Kidney epithelial cell (primary cell): ENCODE measurements around the gene LMCD1. TPM values are rescaled to one million over a fixed set of nuclear protein-coding genes. Genes with fewer than 3 reads are reported as not detected.
A peak's percentile ranks its signal among the peaks of the same experiment; 100 is the strongest.

Experiments
- DNase-seq: peaks from one replicate; pipeline ENCODE4 v3.0.0-alpha.2; 2010; ENCODE audit warnings: low read depth
- H3K27me3 ChIP-seq: 2 replicates; pipeline ENCODE4 v1.6.0; 2011; ENCODE audit warnings: low read length; ENCODE audit not compliant: control insufficient read depth, insufficient read depth
- H3K36me3 ChIP-seq: 2 replicates; pipeline ENCODE4 v1.5.1; 2011; ENCODE audit warnings: low read length; ENCODE audit not compliant: control insufficient read depth, insufficient read depth
- H3K4me3 ChIP-seq: 2 replicates; pipeline ENCODE4 v1.5.1; 2011; ENCODE audit warnings: low read depth, mild to moderate bottlenecking, control low read depth, low read length
- total RNA-seq: library from RNA; depleted of rRNA; stranded (reverse); fragments of >200 nt; gene quantifications from 2 replicates; pipeline ENCODE4 v1.2.3, GENCODE V29; 2015
- TF ChIP-seq, protein P1 (sequence below): IDR thresholded peaks from 2 replicates; pipeline ENCODE4 v1.5.1; 2011; ENCODE audit warnings: mild to moderate bottlenecking, moderate library complexity, low read length, control low read depth, inconsistent platforms; ENCODE audit not compliant: insufficient read depth, poor library complexity, severe bottlenecking

LMCD1 gene
- total RNA-seq, 1 donor from 2014 or later, result 264 TPM

DNA sequence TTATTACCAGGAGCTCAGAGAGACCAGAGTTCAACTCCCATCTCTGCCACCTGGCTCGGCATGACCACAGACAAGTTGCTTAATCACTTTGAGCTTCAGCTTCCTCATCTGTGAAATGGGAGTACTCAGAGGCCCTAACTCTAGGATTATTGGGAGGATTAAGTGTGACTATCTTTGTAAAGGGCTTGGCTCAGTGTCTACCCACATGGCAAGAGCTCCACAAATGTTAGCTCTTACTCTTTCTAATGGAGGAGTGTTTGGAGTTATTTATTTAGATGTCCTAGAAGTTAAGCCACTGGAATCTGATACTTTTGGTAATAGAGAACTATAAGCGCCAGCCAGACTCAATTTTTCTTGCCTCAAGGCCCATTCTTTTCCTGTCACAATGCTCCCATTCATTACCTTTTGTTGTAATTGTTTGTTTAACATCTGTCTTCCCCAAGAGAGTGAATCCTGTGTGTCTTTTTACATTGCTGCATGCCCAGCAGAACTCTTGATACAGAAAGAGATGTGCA is 12.3 kb upstream of the LMCD1 start:
- no peak overlapping the region for H3K4me3 ChIP-seq
- H3K36me3 ChIP-seq, result no peaks in the 10 kb centered on the region
- no peak for DNase-seq
- TF ChIP-seq, protein P1, sequence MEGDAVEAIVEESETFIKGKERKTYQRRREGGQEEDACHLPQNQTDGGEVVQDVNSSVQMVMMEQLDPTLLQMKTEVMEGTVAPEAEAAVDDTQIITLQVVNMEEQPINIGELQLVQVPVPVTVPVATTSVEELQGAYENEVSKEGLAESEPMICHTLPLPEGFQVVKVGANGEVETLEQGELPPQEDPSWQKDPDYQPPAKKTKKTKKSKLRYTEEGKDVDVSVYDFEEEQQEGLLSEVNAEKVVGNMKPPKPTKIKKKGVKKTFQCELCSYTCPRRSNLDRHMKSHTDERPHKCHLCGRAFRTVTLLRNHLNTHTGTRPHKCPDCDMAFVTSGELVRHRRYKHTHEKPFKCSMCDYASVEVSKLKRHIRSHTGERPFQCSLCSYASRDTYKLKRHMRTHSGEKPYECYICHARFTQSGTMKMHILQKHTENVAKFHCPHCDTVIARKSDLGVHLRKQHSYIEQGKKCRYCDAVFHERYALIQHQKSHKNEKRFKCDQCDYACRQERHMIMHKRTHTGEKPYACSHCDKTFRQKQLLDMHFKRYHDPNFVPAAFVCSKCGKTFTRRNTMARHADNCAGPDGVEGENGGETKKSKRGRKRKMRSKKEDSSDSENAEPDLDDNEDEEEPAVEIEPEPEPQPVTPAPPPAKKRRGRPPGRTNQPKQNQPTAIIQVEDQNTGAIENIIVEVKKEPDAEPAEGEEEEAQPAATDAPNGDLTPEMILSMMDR, result no peak
- H3K27me3 ChIP-seq, result no peaks in the 10 kb centered on the region

DNA sequence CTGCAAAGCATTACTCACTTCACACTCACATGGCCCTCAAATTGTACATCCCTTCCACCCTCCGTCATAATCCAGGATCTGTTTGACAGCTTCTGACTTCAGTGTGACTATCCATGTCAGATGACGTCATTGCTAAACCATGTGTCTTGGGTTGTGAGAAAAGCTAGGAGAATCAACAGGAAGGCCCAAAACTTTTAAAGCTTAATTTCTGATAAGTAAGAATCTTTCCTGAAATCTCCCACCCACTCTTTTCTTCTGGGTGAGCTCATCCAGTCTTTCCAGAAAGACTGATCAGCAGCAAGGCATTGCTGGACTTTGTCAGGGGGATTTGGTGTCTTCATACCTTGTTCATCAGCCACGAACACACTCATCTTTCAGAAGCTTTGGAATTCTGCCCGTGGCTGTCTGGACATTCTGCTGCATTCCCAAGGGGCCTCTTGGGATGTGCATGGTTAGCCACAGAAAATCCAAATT is 11.5 kb upstream of the LMCD1 start:
- no peaks in the 10 kb centered on the region for H3K27me3 ChIP-seq
- no peaks in the 10 kb centered on the region for H3K36me3 ChIP-seq
- no peak overlapping the region for H3K4me3 ChIP-seq
- TF ChIP-seq, protein P1, result no peak
- peak; percentile 69 for DNase-seq

DNA sequence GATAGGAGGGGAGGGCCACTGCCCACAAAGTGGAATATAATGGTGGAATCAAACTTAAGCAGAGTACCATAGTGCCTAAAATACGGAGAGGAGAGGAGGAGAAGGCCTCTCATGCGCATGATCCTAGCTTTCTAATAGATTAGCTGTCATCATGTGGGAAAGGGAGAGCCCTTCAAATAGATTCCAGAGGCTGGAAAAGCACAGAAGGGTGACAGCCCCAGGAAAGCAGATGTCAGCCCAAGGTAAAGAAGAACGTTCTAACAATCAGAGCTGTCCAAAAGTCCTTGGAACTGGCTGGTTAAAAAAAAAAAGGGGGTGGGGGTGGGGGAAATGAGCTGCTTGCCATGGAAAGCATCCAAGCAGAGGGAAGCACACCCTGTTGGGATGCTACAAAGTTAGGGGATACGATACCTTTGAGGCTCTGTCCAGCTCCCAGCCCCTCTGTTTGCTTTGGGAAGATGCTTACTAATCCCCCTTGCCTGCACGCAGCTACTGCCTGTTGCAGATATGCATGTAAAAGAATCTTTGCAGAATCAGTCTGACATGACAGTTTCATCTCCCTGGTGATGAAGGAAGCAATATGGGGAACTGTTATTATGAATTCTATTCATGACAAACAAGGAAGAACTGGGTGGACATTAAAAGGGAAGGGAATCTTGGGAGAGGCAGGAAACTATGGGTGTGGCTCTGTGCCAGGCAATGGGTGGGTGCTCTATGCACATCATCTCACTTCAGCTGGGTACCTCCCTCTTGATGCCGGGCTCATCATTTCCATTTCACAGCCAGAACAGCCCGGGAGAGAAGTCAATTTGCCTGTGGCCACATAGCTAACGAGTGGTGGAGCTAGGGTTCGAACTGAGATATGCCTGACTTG is 10.1 kb upstream of the LMCD1 start:
- Histone ChIP-seq H3K27me3 (no peaks in the 10 kb centered on the region), H3K4me3 (no peak overlapping the region), H3K36me3 (no peaks in the 10 kb centered on the region)
- TF ChIP-seq, protein P1, result no peak
- DNase-seq, result no peak

DNA sequence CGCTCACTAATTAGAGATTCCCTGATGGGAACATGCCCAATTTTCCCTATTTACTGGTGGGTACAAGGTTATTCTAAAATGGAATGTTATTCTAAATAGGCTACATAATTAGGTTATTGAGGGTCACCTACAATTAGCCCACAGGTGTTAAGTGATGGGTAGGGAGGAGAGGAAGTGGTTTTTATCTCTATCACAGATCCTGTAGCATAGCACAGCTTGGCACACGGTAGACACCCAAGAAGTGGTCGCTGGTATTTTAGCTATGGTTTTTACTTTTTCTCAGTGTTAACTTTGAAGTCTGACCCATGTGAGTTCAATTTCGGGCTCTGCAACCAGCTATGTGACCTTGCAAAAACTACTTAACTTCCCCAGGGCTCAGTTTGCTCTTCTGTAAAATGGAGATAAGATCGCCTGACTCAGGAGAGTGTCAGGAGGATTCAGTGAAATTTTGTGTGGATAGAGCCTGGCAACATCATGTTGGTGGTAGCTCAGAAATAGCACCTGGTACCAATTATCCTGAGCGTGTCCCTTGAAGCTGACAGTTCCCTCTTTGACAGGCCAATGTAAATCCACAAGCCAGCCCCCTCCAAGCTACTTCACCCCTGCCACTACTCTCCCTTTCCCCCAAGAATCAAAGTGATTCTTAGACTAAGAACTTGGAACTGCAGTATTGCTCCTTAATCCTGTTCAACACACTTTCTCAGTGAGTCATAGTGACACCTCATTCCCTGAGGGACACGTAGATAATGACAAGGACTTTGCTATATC is 8.7 kb upstream of the LMCD1 start:
- TF ChIP-seq, protein P1, result no peak
- no peak overlapping the region for H3K4me3 ChIP-seq
- no peak for DNase-seq
- no peaks in the 10 kb centered on the region for H3K36me3 ChIP-seq
- no peaks in the 10 kb centered on the region for H3K27me3 ChIP-seq

DNA sequence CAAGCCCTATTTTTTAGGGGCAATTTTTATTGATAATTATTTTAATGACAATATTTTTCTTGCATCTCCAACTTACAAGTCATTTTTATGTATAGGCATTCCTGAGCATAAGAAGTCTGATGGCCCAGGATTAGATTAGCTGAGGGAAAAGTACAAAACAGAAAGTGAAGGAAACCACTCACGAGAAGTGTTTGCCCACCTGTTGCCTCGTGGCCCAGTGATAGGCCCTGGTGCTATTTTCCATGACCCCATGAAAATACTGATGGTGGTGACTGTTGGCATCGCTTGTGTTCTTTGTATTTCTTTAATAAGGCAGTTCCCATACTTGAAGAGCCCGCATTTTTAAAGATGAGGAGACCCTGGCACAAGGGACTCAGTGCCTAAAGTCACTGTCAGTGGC is 7.9 kb upstream of the LMCD1 start:
- H3K36me3 ChIP-seq, result no peaks in the 10 kb centered on the region

More for the DNA sequence above, 7.9 kb upstream of the LMCD1 start:
- Histone ChIP-seq H3K4me3 (no peak overlapping the region), H3K27me3 (no peaks in the 10 kb centered on the region)
- TF ChIP-seq, protein P1, result no peak
- no peak for DNase-seq
